ENCODE results near the gene ATP2A3.

ATP2A3 gene

GRCh38 chr17:3976675-3977171 is 12.5 kb upstream of the ATP2A3 start:
- no peak overlapping the region for H3K4me3 ChIP-seq (ENCODE audit: low read depth, low read length)
- DNase-seq (ENCODE audit: low read depth) = no peak

GRCh38 chr17:3974980-3975379 is 10.7 kb upstream of the ATP2A3 start:
- no peak overlapping the region for H3K4me3 ChIP-seq (ENCODE audit: low read depth, low read length)
- no peak for DNase-seq (ENCODE audit: low read depth)

- DNase-seq (ENCODE audit: low read depth) = no peak
- no peak overlapping the region for H3K4me3 ChIP-seq (ENCODE audit: low read depth, low read length)
Observed at GRCh38 chr17:3974138-3974687, 10.0 kb upstream of the ATP2A3 start.

GRCh38 chr17:3973495-3974137 is 9.4 kb upstream of the ATP2A3 start:
- no peak for DNase-seq (ENCODE audit: low read depth)
- no peak overlapping the region for H3K4me3 ChIP-seq (ENCODE audit: low read depth, low read length)

GRCh38 chr17:3972931-3973330 is 8.7 kb upstream of the ATP2A3 start:
- no peak overlapping the region for H3K4me3 ChIP-seq (ENCODE audit: low read depth, low read length)
- DNase-seq (ENCODE audit: low read depth) = no peak

GRCh38 chr17:3972281-3972731 is 8.1 kb upstream of the ATP2A3 start:
- H3K4me3 ChIP-seq (ENCODE audit: low read depth, low read length) = no peak overlapping the region
- DNase-seq (ENCODE audit: low read depth) = no peak

GRCh38 chr17:3970668-3971067 is 6.4 kb upstream of the ATP2A3 start:
- H3K4me3 ChIP-seq (ENCODE audit: low read depth, low read length) = no peak overlapping the region
- DNase-seq (ENCODE audit: low read depth) = no peak

GRCh38 chr17:3969963-3970362 is 5.7 kb upstream of the ATP2A3 start:
- no peak for DNase-seq (ENCODE audit: low read depth)
- no peak overlapping the region for H3K4me3 ChIP-seq (ENCODE audit: low read depth, low read length)

GRCh38 chr17:3968886-3969524 is 4.8 kb upstream of the ATP2A3 start:
- no peak for DNase-seq (ENCODE audit: low read depth)
- no peak overlapping the region for H3K4me3 ChIP-seq (ENCODE audit: low read depth, low read length)

GRCh38 chr17:3968015-3968414 is 3.8 kb upstream of the ATP2A3 start:
- H3K4me3 ChIP-seq (ENCODE audit: low read depth, low read length) = no peak overlapping the region
- DNase-seq (ENCODE audit: low read depth) = no peak

GRCh38 chr17:3966720-3967363 is 2.6 kb upstream of the ATP2A3 start:
- H3K4me3 ChIP-seq (ENCODE audit: low read depth, low read length) = no peak overlapping the region
- no peak for DNase-seq (ENCODE audit: low read depth)

GRCh38 chr17:3965118-3965800 is 1.0 kb upstream of the ATP2A3 start:
- no peak for DNase-seq (ENCODE audit: low read depth)
- peak overlapping the region; percentile 40 for H3K4me3 ChIP-seq (ENCODE audit: low read depth, low read length)

GRCh38 chr17:3963237-3964201 is 718 bp downstream of the ATP2A3 start:
- DNase-seq (ENCODE audit: low read depth) = no peak
- H3K4me3 ChIP-seq (ENCODE audit: low read depth, low read length) = peak overlapping the region; percentile 3

- no peak for DNase-seq (ENCODE audit: low read depth)
- no peak overlapping the region for H3K4me3 ChIP-seq (ENCODE audit: low read depth, low read length)
Observed at GRCh38 chr17:3962965-3963236, 1.3 kb downstream of the ATP2A3 start.

GRCh38 chr17:3962217-3962964 is 1.8 kb downstream of the ATP2A3 start:
- no peak overlapping the region for H3K4me3 ChIP-seq (ENCODE audit: low read depth, low read length)
- DNase-seq (ENCODE audit: low read depth) = no peak

GRCh38 chr17:3961564-3962047 is 2.6 kb downstream of the ATP2A3 start:
- DNase-seq (ENCODE audit: low read depth) = no peak
- no peak overlapping the region for H3K4me3 ChIP-seq (ENCODE audit: low read depth, low read length)

- DNase-seq (ENCODE audit: low read depth) = peak; percentile 31
- no peak overlapping the region for H3K4me3 ChIP-seq (ENCODE audit: low read depth, low read length)
Observed at GRCh38 chr17:3960764-3961163, 3.5 kb downstream of the ATP2A3 start.

GRCh38 chr17:3959921-3960601 is 4.2 kb downstream of the ATP2A3 start:
- H3K4me3 ChIP-seq (ENCODE audit: low read depth, low read length) = no peak overlapping the region
- no peak for DNase-seq (ENCODE audit: low read depth)

Data from skeletal muscle cell (primary cell).